SKM-1 (cell line): ENCODE data around the gene KLHDC8A.

Experiments used
- DNase-seq: peaks from one replicate; lab custom pipeline; 2025; ENCODE audit not compliant: unreplicated experiment; lab: John Stamatoyannopoulos, UW

The KLHDC8A gene

DNA sequence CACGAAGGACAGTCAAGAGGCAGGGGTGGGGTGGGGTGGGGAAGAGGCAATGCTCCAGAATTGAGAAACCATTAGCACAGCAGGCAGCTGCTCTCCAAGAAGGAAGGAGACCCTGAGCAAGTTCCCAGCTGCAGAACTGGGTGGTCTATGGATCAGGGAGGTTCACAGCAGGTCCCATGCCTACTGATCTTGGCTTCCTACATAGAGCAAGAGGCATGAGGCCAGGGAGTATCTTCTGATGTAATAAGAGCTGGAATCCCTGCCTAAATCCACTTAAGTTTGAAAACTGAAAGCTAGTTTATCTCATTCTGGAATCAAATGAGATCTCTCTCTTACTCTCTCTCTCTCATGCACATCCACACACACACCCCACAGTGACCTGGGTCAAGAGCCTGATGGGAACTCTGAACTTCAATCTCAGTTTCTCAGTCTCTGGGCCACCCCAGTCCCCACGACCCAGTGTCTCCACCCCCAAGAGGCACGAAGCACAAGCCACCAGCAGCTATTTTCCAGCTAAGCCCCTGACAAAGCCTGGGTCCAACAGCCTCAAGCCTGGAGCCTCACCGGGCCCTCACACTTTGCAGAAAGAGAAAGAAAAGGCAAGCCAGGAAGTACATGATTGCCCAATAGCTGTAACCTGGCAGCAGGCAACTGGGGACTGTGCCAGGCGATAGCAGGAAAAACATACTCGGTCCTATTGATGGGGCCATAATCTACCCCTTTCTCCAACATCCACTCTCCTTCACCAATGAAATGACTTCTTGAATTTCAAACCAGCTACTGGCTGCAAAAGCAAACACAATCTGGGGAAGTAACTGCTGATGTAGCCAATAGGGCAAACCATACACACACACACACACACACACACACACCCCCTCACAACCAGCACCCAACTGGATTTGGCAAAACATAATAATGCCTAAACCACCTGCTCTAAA lies 37.4 kb downstream of the KLHDC8A start:
- no peak for DNase-seq

- no peak for DNase-seq
These were observed 38.3 kb downstream of the KLHDC8A start for GRCh38 chr1:205318231-205318991.

DNA sequence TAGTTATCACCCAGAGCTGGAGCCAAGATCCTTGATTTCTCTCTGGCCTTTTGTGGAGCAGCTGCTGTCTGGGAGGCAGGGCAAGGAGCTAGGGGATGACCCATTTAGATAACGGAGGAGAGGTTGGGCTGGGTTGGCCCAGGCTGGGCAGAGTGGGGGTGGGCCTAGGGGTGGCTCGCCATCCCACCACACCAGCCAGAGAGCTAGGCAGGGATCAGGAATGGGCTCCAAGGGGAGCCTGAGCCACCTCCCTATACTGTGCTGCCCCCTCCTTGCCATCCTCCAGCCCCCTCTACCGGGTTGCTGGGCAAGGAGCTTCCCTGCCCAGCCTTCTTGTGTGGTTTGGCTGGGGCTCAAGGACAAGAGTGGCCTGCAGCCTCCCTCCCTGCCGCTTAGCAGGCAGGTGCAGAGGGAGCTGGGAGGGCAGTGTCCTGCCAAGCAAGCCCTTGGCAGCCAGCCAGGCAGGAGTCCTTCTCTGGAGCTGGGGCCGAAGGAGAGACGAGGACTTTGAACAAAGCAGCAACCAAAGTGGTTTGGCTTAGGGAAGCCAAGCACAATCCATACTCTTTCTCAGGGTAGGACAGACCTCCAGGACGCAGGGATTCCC lies 39.3 kb downstream of the KLHDC8A start:
- DNase-seq = no peak

DNA sequence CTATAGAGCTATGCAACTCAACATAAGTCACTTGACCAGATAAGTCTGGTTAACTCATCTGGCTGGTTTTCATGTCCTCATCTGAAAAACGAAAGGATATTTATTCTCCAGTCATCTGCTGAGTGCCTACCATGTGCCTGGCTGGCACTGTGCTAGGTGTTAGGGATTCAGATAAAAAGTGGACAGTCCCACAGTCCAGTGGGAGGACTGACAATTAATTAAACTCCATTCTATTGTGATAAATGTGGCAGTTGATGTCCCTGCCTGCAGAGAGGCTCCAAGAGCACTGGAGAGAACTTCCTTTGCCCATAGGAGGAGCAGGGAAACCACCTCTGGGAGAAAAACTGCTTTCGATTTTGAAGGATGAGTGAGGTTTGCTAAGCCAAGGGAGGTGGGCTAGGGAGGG lies 40.6 kb downstream of the KLHDC8A start:
- no peak for DNase-seq

DNA sequence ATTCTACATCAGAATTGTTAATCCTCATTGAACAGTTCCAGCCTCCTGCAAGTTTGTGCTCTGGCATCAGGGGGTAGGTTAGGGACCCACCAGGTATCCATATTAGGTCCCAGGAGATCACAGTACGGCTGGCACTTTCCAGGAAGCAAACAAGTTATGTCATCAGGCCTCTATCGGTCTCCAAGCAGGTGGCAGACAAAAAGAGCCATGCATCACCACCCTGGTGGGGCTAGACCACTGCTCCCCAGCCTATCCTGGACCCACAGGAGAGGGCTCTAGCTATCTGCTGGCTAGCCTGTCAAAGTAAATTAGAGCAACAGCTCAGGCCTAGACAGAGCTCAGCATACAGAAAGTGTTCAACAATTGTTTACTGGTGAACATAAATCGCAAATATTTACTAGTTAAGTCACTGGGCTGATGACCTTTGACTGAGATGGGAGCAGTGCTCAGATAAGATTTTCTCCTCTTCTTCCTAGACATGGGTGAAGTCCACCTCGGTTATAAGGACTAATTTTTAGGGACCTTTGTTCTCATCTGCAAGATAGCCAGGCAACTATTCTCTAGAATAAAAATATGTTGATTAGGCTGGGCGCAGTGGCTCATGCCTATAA lies 41.6 kb downstream of the KLHDC8A start:
- no peak for DNase-seq

GRCh38 chr1:205313563-205314308 lies 43.0 kb downstream of the KLHDC8A start:
- DNase-seq = no peak

- DNase-seq = no peak
These were observed 43.7 kb downstream of the KLHDC8A start for GRCh38 chr1:205312866-205313562.

GRCh38 chr1:205310976-205311704 lies 45.6 kb downstream of the KLHDC8A start:
- no peak for DNase-seq

GRCh38 chr1:205309741-205310140 lies 47.0 kb downstream of the KLHDC8A start:
- no peak for DNase-seq

- DNase-seq = no peak
These were observed 49.7 kb downstream of the KLHDC8A start for GRCh38 chr1:205306929-205307566.

GRCh38 chr1:205304695-205305070 lies 52.0 kb downstream of the KLHDC8A start:
- no peak for DNase-seq

DNA sequence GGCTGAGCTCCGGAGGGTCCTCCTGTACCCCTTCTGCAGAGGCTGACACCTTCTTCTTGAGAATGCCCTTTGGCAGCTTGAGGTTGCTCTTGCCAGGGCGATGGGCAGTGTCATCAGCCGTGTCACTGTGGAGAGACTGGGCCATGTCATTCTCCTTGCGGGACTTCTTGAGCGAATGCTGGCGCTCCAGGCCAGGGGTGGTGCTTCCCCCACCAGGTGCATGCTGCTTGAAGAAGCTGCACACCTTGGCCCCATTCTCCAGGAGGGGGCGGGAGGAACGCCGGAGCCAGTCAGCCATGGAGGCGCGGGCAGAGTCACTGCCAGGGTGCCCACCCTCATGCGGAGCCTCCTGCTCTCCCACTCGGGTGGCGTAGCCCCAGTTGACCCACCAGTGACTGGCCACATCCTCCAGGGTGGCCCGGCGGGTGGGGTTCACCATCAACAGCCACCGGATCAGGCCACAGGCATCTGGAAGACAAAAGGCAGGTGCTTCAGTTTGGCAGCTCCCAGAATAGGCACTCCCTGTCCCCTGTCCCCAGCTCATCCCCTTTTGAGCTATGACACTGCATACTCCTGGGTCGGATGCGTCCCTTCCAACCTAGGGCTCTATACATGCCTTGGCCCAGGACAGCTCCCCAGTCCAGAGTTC lies 52.6 kb downstream of the KLHDC8A start:
- DNase-seq = no peak

DNA sequence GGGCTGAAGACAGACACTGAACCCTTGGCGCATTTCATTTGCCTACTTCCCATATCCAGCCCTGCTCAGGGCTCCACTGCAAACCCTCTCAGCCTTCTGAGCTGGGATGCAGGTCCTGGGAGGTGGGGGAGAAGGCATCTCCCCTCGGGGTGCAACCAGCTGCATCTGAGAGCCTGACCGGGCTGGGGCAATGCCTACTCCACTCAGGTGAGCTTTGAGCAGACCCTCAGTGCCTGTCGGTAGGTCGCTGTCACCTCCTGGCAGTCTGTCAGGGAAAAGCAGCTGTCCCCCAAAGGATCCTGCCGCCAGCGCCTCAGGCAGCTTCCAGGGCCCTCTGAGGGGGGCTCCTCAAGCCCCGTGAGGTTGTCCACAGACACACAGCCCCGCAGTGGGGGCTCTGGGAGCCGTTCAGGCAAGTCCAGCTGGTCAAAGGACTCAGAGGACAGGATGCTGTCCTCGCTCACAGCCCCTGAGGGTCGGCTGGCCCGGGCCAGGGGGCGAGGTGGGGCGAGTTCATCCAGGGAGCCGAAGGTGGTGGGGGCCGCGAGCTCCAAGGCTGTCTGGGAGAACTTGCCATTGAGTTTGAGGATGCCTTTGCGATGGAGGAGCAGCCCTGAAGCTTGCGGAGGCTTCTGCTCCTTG lies 53.4 kb downstream of the KLHDC8A start:
- DNase-seq = no peak

- no peak for DNase-seq
These were observed 54.7 kb downstream of the KLHDC8A start for GRCh38 chr1:205301842-205302588.

DNA sequence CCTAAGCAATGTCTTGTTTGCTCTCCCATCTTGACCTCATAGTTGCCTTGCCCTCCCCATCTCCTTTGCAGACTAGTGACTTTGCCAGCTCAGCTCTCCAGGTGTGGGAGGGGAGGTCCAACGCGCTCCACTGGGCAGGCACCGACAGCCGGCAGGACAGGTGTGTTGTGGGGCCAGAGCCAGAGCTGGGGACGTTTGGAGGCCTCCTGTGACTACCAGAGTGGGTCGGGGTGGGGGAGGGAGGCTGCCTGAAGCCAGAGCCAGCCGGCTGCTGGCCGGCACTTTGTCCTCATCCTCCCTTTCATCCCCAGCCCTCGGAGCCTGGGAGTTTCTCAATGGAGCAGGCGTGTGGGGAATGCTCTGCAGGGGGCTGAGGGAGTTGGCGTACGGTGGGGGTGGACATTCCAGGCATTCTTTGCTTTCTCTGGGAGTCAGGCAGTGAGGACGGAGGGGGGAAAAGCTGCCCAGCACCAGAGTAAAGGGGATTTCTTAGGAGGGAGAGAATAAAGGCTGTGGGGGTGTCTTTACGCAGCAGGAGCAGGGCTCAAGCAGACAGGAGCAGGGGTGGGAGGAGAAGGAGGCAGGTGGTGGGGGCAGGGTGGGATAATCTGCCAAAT lies 55.4 kb downstream of the KLHDC8A start:
- DNase-seq = no peak

DNA sequence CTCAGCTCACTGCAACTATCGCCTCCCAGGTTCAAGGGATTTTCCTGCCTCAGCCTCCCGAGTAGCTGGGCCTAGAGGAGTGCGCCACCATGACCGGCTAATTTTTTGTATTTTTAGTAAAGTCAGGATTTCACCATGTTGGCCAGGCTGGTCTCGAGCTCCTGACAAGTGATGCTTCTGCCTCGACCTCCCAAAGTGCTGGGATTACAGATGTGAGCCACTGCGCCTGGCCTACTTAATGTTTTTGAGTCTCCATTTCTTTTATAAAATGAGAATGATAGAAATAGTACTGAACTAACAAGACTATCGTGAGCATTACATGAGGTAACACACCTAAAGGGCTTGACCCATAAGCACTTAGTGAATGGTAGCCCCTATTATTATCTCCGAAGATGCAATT lies 56.6 kb downstream of the KLHDC8A start:
- DNase-seq = no peak
